OCI-LY7 (cell line): ENCODE measurements around the gene EXOC4. TPM values are rescaled to one million over a fixed set of nuclear protein-coding genes. Genes with fewer than 3 reads are reported as not detected.

ENCODE experiments used
- BruUV-seq: library from RNA; stranded (reverse); fragments of 400-500 nt; replicated peaks from 2 replicates; lab custom pipeline; 2021; lab: Mats Ljungman, UMichigan
- CTCF ChIA-PET: fragments of 300-600 bp; sonication (Branson Sonifier 250); formaldehyde crosslinking; loops from one replicate; lab custom pipeline; 2022; ENCODE audit warnings: antibody characterized with exemption; ENCODE audit not compliant: unreplicated experiment; lab: Charles Lee
- POLR2A ChIA-PET: fragments of 300-600 bp; sonication (Branson Sonifier 250); formaldehyde crosslinking; loops from one replicate; lab custom pipeline; 2022; ENCODE audit warnings: antibody characterized with exemption; lab: Charles Lee
- DNase-seq: peaks from one replicate; pipeline ENCODE4 v3.0.0-alpha.2; 2015; ENCODE audit warnings: low spot score
- H2AFZ ChIP-seq: fragments of 200-600 bp; sonication (generic), shearing (Covaris generic); 2 replicates; pipeline ENCODE4 v1.6.1; 2014; ENCODE audit warnings: mild to moderate bottlenecking, antibody characterized with exemption, low read length, moderate library complexity
- H3K27ac ChIP-seq: fragments of 200-600 bp; sonication (generic); 2 replicates; pipeline ENCODE4 v1.5.1; 2014; ENCODE audit warnings: mixed run types, low read depth, mild to moderate bottlenecking, moderate library complexity, low read length, inconsistent platforms; ENCODE audit not compliant: poor library complexity, severe bottlenecking
- H3K36me3 ChIP-seq: fragments of 200-600 bp; sonication (generic); 2 replicates; pipeline ENCODE4 v1.6.1; 2014; ENCODE audit warnings: mild to moderate bottlenecking, antibody characterized with exemption, low read length, moderate library complexity, mixed read lengths; ENCODE audit not compliant: insufficient read depth
- H3K4me1 ChIP-seq: fragments of 200-600 bp; sonication (generic); 2 replicates; pipeline ENCODE4 v1.5.1; 2014; ENCODE audit warnings: mild to moderate bottlenecking, low read length; ENCODE audit not compliant: insufficient read depth, poor library complexity, severe bottlenecking
- H3K4me2 ChIP-seq: fragments of 200-600 bp; sonication (generic); 2 replicates; pipeline ENCODE4 v1.6.1; 2014; ENCODE audit warnings: mild to moderate bottlenecking, low read length
- H3K4me3 ChIP-seq: fragments of 200-600 bp; sonication (generic); 2 replicates; pipeline ENCODE4 v1.5.1; 2014; ENCODE audit warnings: mild to moderate bottlenecking, low read depth, low read length; ENCODE audit not compliant: poor library complexity, severe bottlenecking
- H3K79me2 ChIP-seq: fragments of 200-600 bp; sonication (generic); 2 replicates; pipeline ENCODE4 v1.6.1; 2016; ENCODE audit warnings: low read depth, mild to moderate bottlenecking, low read length, moderate library complexity, mixed read lengths; ENCODE audit not compliant: insufficient read depth
- H3K9me2 ChIP-seq: fragments of 200-600 bp; sonication (generic); 2 replicates; pipeline ENCODE4 v1.6.1; 2016; ENCODE audit warnings: mild to moderate bottlenecking, low read length, mixed read lengths; ENCODE audit not compliant: insufficient read depth
- H3K9me3 ChIP-seq: fragments of 200-600 bp; sonication (generic); 2 replicates; pipeline ENCODE4 v1.6.1; 2014; ENCODE audit warnings: mild to moderate bottlenecking, mixed run types, low read length, mixed read lengths
- H4K20me1 ChIP-seq: fragments of 200-600 bp; sonication (generic); 2 replicates; pipeline ENCODE4 v1.6.1; 2014; ENCODE audit warnings: mild to moderate bottlenecking, antibody characterized with exemption, low read length, moderate library complexity, mixed read lengths; ENCODE audit not compliant: insufficient read depth
- CTCF ChIP-seq: fragments of 200-600 bp; sonication (generic); conservative IDR thresholded peaks from 2 replicates; pipeline ENCODE4 v1.5.1; 2014; ENCODE audit warnings: mild to moderate bottlenecking, antibody characterized with exemption, low read length, moderate library complexity, mixed read lengths
- EZH2phosphoT487 ChIP-seq: fragments of 200-600 bp; sonication (generic); IDR thresholded peaks from 2 replicates; pipeline ENCODE4 v1.6.1; 2018; ENCODE audit warnings: low read depth, borderline replicate concordance, mild to moderate bottlenecking, mixed run types, antibody characterized with exemption, low read length, moderate library complexity, mixed read lengths
- intact Hi-C: fragments of 100-400 bp; cut with micrococcal nuclease; formaldehyde crosslinking; loops from one replicate; pipeline ENCODE4 v1.10.0; 2022; ENCODE audit not compliant: unreplicated experiment
- total RNA-seq, 2 experiments: library from RNA; depleted of rRNA in 1 of 2; stranded (reverse); fragments of >200 nt in 1 of 2; shearing (Covaris generic) in 1 of 2; gene quantifications; 2 replicates each; pipeline ENCODE4 v1.2.3, GENCODE V29; 2014 to 2022

Gene EXOC4
- total RNA-seq, 2 experiments from 2014 or later: 75.1 to 93.2 TPM

GRCh38 chr7:133983685-133984419 is 731.0 kb downstream of the EXOC4 start:
- Histone ChIP-seq H4K20me1 (no peaks in the 10 kb centered on the region), H3K79me2 (no peaks in the 10 kb centered on the region), H3K27ac (no peak overlapping the region), H3K36me3 (no peaks in the 10 kb centered on the region), H3K4me1 (no peaks in the 10 kb centered on the region), H3K9me3 (no peaks in the 10 kb centered on the region), H3K4me2 (no peak overlapping the region), H3K4me3 (no peak overlapping the region), H2AFZ (no peak overlapping the region), H3K9me2 (no peaks in the 10 kb centered on the region)
- CTCF ChIA-PET: no interaction called here
- BruUV-seq: no TSS peak
- no peak for DNase-seq
- intact Hi-C loops: no loop called here
- TF ChIP-seq EZH2phosphoT487 (no peak), CTCF (no peak)
- POLR2A ChIA-PET: no interaction called here

GRCh38 chr7:133985300-133985699 is 732.4 kb downstream of the EXOC4 start:
- no peaks in the 10 kb centered on the region for H3K36me3 ChIP-seq
- POLR2A ChIA-PET: interaction anchor here (0.5 kb wide), 1 partner anchor 100 kb away, joined by 3 read pairs; no protein-coding TSS in a partner anchor
- no peak overlapping the region for H2AFZ ChIP-seq
- no peaks in the 10 kb centered on the region for H3K9me3 ChIP-seq
- H3K4me2 ChIP-seq: no peak overlapping the region
- no peaks in the 10 kb centered on the region for H3K4me1 ChIP-seq
- BruUV-seq: no TSS peak
- H3K79me2 ChIP-seq: no peaks in the 10 kb centered on the region
- intact Hi-C loops: no loop called here
- CTCF ChIA-PET: no interaction called here
- no peak for TF ChIP-seq EZH2phosphoT487
- TF ChIP-seq CTCF: no peak
- no peak for DNase-seq
- H4K20me1 ChIP-seq: no peaks in the 10 kb centered on the region
- H3K27ac ChIP-seq: no peak overlapping the region
- H3K9me2 ChIP-seq: no peaks in the 10 kb centered on the region
- no peak overlapping the region for H3K4me3 ChIP-seq

- no TSS peak for BruUV-seq
- Histone ChIP-seq H3K4me2 (no peak overlapping the region), H3K4me1 (no peaks in the 10 kb centered on the region), H3K9me2 (no peaks in the 10 kb centered on the region), H3K27ac (no peak overlapping the region), H4K20me1 (no peaks in the 10 kb centered on the region), H3K36me3 (no peaks in the 10 kb centered on the region), H3K79me2 (no peaks in the 10 kb centered on the region), H3K4me3 (no peak overlapping the region), H2AFZ (no peak overlapping the region), H3K9me3 (no peaks in the 10 kb centered on the region)
- intact Hi-C loops: no loop called here
- ChIA-PET CTCF (no interaction called here), POLR2A (interaction anchor here (0.6 kb wide), 1 partner anchor 675 kb away, joined by 4 read pairs; no protein-coding TSS in a partner anchor)
- no peak for DNase-seq
- no peak for TF ChIP-seq CTCF
- no peak for TF ChIP-seq EZH2phosphoT487
Observed at GRCh38 chr7:133987582-133987981, 734.7 kb downstream of the EXOC4 start.
